Skeletal muscle satellite cell (primary cell): Measurements from ENCODE around the gene RBBP8NL.

Source experiments
- H3K27me3 ChIP-seq: 2 replicates; pipeline ENCODE4 v1.7.0; 2013; ENCODE audit warnings: low read length; ENCODE audit not compliant: control insufficient read depth, insufficient read depth
- H3K36me3 ChIP-seq: 2 replicates; pipeline ENCODE4 v1.7.0; 2013; ENCODE audit warnings: mild to moderate bottlenecking, control low read depth, low read length; ENCODE audit not compliant: insufficient read depth
- H3K4me1 ChIP-seq: 2 replicates; pipeline ENCODE4 v1.7.0; 2013; ENCODE audit warnings: low read length; ENCODE audit not compliant: control insufficient read depth, insufficient read depth
- H3K4me2 ChIP-seq: 2 replicates; pipeline ENCODE4 v1.7.0; 2013; ENCODE audit warnings: mild to moderate bottlenecking, low read length
- H3K4me3 ChIP-seq: 2 replicates; pipeline ENCODE4 v1.7.0; 2013; ENCODE audit warnings: low read length
- H3K9ac ChIP-seq: 2 replicates; pipeline ENCODE4 v1.7.0; 2013; ENCODE audit warnings: mild to moderate bottlenecking, low read depth, low read length, moderate library complexity
- H3K9me3 ChIP-seq: replicated peaks from 2 replicates; pipeline ENCODE4 v1.7.0; 2013; ENCODE audit warnings: mild to moderate bottlenecking, control low read depth, low read length

Gene RBBP8NL

GRCh38 chr20:62408055-62408454 lies 19.3 kb downstream of the RBBP8NL start:
- Histone ChIP-seq H3K27me3 (peaks cover 13% of the 10 kb centered on the region), H3K4me3 (no peak overlapping the region), H3K4me2 (no peak overlapping the region), H3K9me3 (no peaks in the 10 kb centered on the region), H3K36me3 (no peaks in the 10 kb centered on the region), H3K9ac (no peak overlapping the region), H3K4me1 (peaks cover 12% of the 10 kb centered on the region)

GRCh38 chr20:62407221-62407992 lies 19.9 kb downstream of the RBBP8NL start, which contains the start of gene CABLES2:
CABLES2 (minus strand) TSS chr20:62407285; CDS start chr20:62407276, 9 bp downstream.
- H3K27me3 ChIP-seq = peaks cover 11% of the 10 kb centered on the region
- no peaks in the 10 kb centered on the region for H3K36me3 ChIP-seq
- H3K4me3 ChIP-seq = peak within 1 kb of the TSS; percentile 75
- no peaks in the 10 kb centered on the region for H3K9me3 ChIP-seq
- peak within 1 kb of the TSS; percentile 93 for H3K4me2 ChIP-seq
- peak within 1 kb of the TSS; percentile 82 for H3K9ac ChIP-seq
- peaks cover 12% of the 10 kb centered on the region for H3K4me1 ChIP-seq

GRCh38 chr20:62406635-62407176 lies 20.6 kb downstream of the RBBP8NL start:
- H3K4me2 ChIP-seq = peak overlapping the region; percentile 93

GRCh38 chr20:62405981-62406513 lies 21.3 kb downstream of the RBBP8NL start:
- Histone ChIP-seq H3K9ac (peak overlapping the region; percentile 82), H3K4me2 (peak overlapping the region; percentile 93), H3K9me3 (no peaks in the 10 kb centered on the region), H3K4me3 (peak overlapping the region; percentile 75), H3K27me3 (peaks cover 10% of the 10 kb centered on the region), H3K4me1 (peaks cover 12% of the 10 kb centered on the region), H3K36me3 (no peaks in the 10 kb centered on the region)

More at GRCh38 chr20:62406635-62407176, 20.6 kb downstream of the RBBP8NL start:
- peaks cover 12% of the 10 kb centered on the region for H3K4me1 ChIP-seq
- peaks cover 10% of the 10 kb centered on the region for H3K27me3 ChIP-seq
- H3K9me3 ChIP-seq = no peaks in the 10 kb centered on the region
- peak overlapping the region; percentile 82 for H3K9ac ChIP-seq
- H3K36me3 ChIP-seq = no peaks in the 10 kb centered on the region
- H3K4me3 ChIP-seq = peak overlapping the region; percentile 75

GRCh38 chr20:62405108-62405980 lies 22.0 kb downstream of the RBBP8NL start:
- Histone ChIP-seq H3K4me2 (peak overlapping the region; percentile 93), H3K4me3 (peak overlapping the region; percentile 13), H3K9me3 (no peaks in the 10 kb centered on the region), H3K27me3 (peaks cover 10% of the 10 kb centered on the region), H3K36me3 (no peaks in the 10 kb centered on the region), H3K9ac (no peak overlapping the region), H3K4me1 (peaks cover 12% of the 10 kb centered on the region)

GRCh38 chr20:62404761-62405107 lies 22.6 kb downstream of the RBBP8NL start:
- H3K9ac ChIP-seq = no peak overlapping the region

GRCh38 chr20:62404112-62404665 lies 23.1 kb downstream of the RBBP8NL start:
- H3K9ac ChIP-seq = no peak overlapping the region

More at GRCh38 chr20:62404761-62405107, 22.6 kb downstream of the RBBP8NL start:
- H3K9me3 ChIP-seq = no peaks in the 10 kb centered on the region
- H3K4me1 ChIP-seq = peaks cover 12% of the 10 kb centered on the region
- no peak overlapping the region for H3K4me2 ChIP-seq
- H3K36me3 ChIP-seq = no peaks in the 10 kb centered on the region
- H3K4me3 ChIP-seq = no peak overlapping the region
- H3K27me3 ChIP-seq = peaks cover 10% of the 10 kb centered on the region

GRCh38 chr20:62403331-62403730 lies 24.0 kb downstream of the RBBP8NL start:
- no peaks in the 10 kb centered on the region for H3K9me3 ChIP-seq
- no peaks in the 10 kb centered on the region for H3K27me3 ChIP-seq
- peaks cover 12% of the 10 kb centered on the region for H3K4me1 ChIP-seq
- H3K9ac ChIP-seq = no peak overlapping the region
- H3K4me3 ChIP-seq = no peak overlapping the region
- no peak overlapping the region for H3K4me2 ChIP-seq
- no peaks in the 10 kb centered on the region for H3K36me3 ChIP-seq

More at GRCh38 chr20:62404112-62404665, 23.1 kb downstream of the RBBP8NL start:
- peaks cover 12% of the 10 kb centered on the region for H3K4me1 ChIP-seq
- no peaks in the 10 kb centered on the region for H3K36me3 ChIP-seq
- H3K4me3 ChIP-seq = no peak overlapping the region
- no peaks in the 10 kb centered on the region for H3K9me3 ChIP-seq
- H3K4me2 ChIP-seq = no peak overlapping the region
- peaks cover 5% of the 10 kb centered on the region for H3K27me3 ChIP-seq

- Histone ChIP-seq H3K4me3 (no peak overlapping the region), H3K36me3 (no peaks in the 10 kb centered on the region), H3K9me3 (no peaks in the 10 kb centered on the region), H3K4me1 (peaks cover 12% of the 10 kb centered on the region), H3K27me3 (no peaks in the 10 kb centered on the region), H3K9ac (no peak overlapping the region), H3K4me2 (no peak overlapping the region)
These were observed 24.7 kb downstream of the RBBP8NL start for GRCh38 chr20:62402456-62403150.

GRCh38 chr20:62401331-62401779 lies 26.0 kb downstream of the RBBP8NL start:
- Histone ChIP-seq H3K4me2 (no peak overlapping the region), H3K9me3 (no peaks in the 10 kb centered on the region), H3K4me1 (peaks cover 9% of the 10 kb centered on the region), H3K4me3 (no peak overlapping the region), H3K9ac (no peak overlapping the region), H3K36me3 (no peaks in the 10 kb centered on the region), H3K27me3 (no peaks in the 10 kb centered on the region)
